Prostate gland (tissue), 2 donors: ENCODE data around the gene NDST1. TPM values are rescaled to one million over a fixed set of nuclear protein-coding genes. Genes with fewer than 3 reads are reported as not detected.
A peak's percentile ranks its signal among the peaks of the same experiment; 100 is the strongest.

Experiments used
- DNase-seq: peaks from one replicate; pipeline ENCODE4 v3.0.0-alpha.2; 2019; ENCODE audit warnings: low spot score
- H3K27ac ChIP-seq, 2 donors: fragments of 200-600 bp; sonication (generic); 2 replicates each; pipeline ENCODE4 v1.5.1; 2017 to 2019
- H3K27me3 ChIP-seq: fragments of 200-600 bp; sonication (generic); replicated peaks from 2 replicates; pipeline ENCODE4 v1.5.1; 2019; ENCODE audit not compliant: insufficient read depth
- H3K36me3 ChIP-seq, 2 donors: fragments of 200-600 bp; sonication (generic); 1 replicate in 1 of 2; 2 replicates in 1 of 2; pipeline versions ENCODE4 v1.5.1 to v1.8.1; 2017 to 2019
- H3K4me1 ChIP-seq: fragments of 200-600 bp; sonication (generic); replicated peaks from 2 replicates; pipeline ENCODE4 v1.5.1; 2019
- H3K4me3 ChIP-seq, 2 donors: fragments of 200-600 bp; sonication (generic); 2 replicates each; pipeline ENCODE4 v1.5.1; 2017 to 2019
- H3K9me3 ChIP-seq: fragments of 200-600 bp; sonication (generic); 2 replicates; pipeline ENCODE4 v1.5.1; 2017
- CTCF ChIP-seq, 4 experiments: fragments of 200-600 bp in 2 of 4; fragments of 450-650 bp in 2 of 4; sonication (generic) in 2 of 4; IDR thresholded peaks; 1 replicate in 3 of 4; 2 replicates in 1 of 4; pipeline ENCODE4 v1.5.1; 2016 to 2019; ENCODE audit warnings: antibody characterized with exemption in 4 of 4, mild to moderate bottlenecking in 2 of 4, moderate library complexity in 2 of 4
- POLR2A ChIP-seq: fragments of 450-650 bp; IDR thresholded peaks from one replicate; pipeline ENCODE4 v1.6.1; 2016; ENCODE audit warnings: antibody characterized with exemption, mild to moderate bottlenecking
- POLR2AphosphoS5 ChIP-seq: sonication (generic); formaldehyde crosslinking; IDR thresholded peaks from one replicate; pipeline ENCODE4 v1.6.1; 2017; ENCODE audit warnings: antibody characterized with exemption
- WGBS: methylation state at CpG from one replicate; pipeline ENCODE4 v1.1.5; 2018; 5-methylcytosine and 5-hydroxymethylcytosine counted together
- intact Hi-C: fragments of 100-400 bp; cut with DNase I; formaldehyde crosslinking; loops from one replicate; pipeline ENCODE4 v1.14.2; 2022
- total RNA-seq, 2 donors: library from RNA; depleted of rRNA; stranded (reverse); fragments of >200 nt; gene quantifications; one replicate each; pipeline ENCODE4 v1.1.0, GENCODE V29; 2016

The NDST1 gene
- total RNA-seq, 2 donors from 2014 or later: 65.8 to 175 TPM

GRCh38 chr5:150590979-150591695 lies 83.2 kb downstream of the NDST1 start:
- TF ChIP-seq POLR2AphosphoS5: no peak
- TF ChIP-seq CTCF (IDR thresholded peaks at IDR 0.05): no peak
- TF ChIP-seq POLR2A: no peak
- Histone ChIP-seq H3K36me3 (no peaks in the 10 kb centered on the region), H3K27me3 (no peaks in the 10 kb centered on the region), H3K4me3 (no peak overlapping the region), H3K4me1 (peaks cover 2% of the 10 kb centered on the region), H3K27ac (peak overlapping the region; percentile 33 to 40), H3K9me3 (no peaks in the 10 kb centered on the region)
- 37% methylated on average over 12 of the region's 12 CpGs for WGBS
- no peak for DNase-seq
- intact Hi-C loops: loop anchor here (2.0 kb wide), 1 partner anchor 66 kb away; no protein-coding TSS in a partner anchor

GRCh38 chr5:150593593-150593992 lies 85.7 kb downstream of the NDST1 start:
- Histone ChIP-seq H3K36me3 (no peaks in the 10 kb centered on the region), H3K9me3 (no peaks in the 10 kb centered on the region), H3K27ac (no peak overlapping the region), H3K4me3 (no peak overlapping the region), H3K27me3 (no peaks in the 10 kb centered on the region), H3K4me1 (peaks cover 2% of the 10 kb centered on the region)
- WGBS: 73% methylated on average over 4 of the region's 4 CpGs
- intact Hi-C loops: no loop called here
- TF ChIP-seq POLR2A (no peak), CTCF (IDR thresholded peaks at IDR 0.05) (no peak), POLR2AphosphoS5 (no peak)
- no peak for DNase-seq

GRCh38 chr5:150593996-150594395 lies 86.1 kb downstream of the NDST1 start:
- intact Hi-C loops: no loop called here
- DNase-seq: no peak
- 65% methylated on average over 7 of the region's 7 CpGs for WGBS
- no peaks in the 10 kb centered on the region for H3K27me3 ChIP-seq
- peaks cover 2% of the 10 kb centered on the region for H3K4me1 ChIP-seq
- no peak overlapping the region for H3K4me3 ChIP-seq
- H3K9me3 ChIP-seq: no peaks in the 10 kb centered on the region
- TF ChIP-seq POLR2AphosphoS5 (no peak), POLR2A (no peak), CTCF (IDR thresholded peaks at IDR 0.05) (no peak)
- H3K27ac ChIP-seq: no peak overlapping the region
- H3K36me3 ChIP-seq: no peaks in the 10 kb centered on the region

- no peak overlapping the region for H3K27ac ChIP-seq
- intact Hi-C loops: no loop called here
These were observed 87.6 kb downstream of the NDST1 start for GRCh38 chr5:150595466-150596031.

More at GRCh38 chr5:150595466-150596031, 87.6 kb downstream of the NDST1 start:
- no peak overlapping the region for H3K4me3 ChIP-seq
- no peaks in the 10 kb centered on the region for H3K27me3 ChIP-seq
- TF ChIP-seq CTCF (IDR thresholded peaks at IDR 0.05): no peak
- no peak for TF ChIP-seq POLR2A
- no peak for TF ChIP-seq POLR2AphosphoS5
- no peaks in the 10 kb centered on the region for H3K4me1 ChIP-seq
- no peaks in the 10 kb centered on the region for H3K9me3 ChIP-seq
- WGBS: 45% methylated on average over 12 of the region's 12 CpGs
- no peak for DNase-seq
- H3K36me3 ChIP-seq: no peaks in the 10 kb centered on the region
